HEK293 (cell line): ENCODE results near the gene GBX2.

ENCODE experiments used
- CTCF ChIA-PET: fragments of 350-600 bp; formaldehyde crosslinking; extraction: SDS; loops from one replicate; lab custom pipeline; 2021; ENCODE audit warnings: antibody characterized with exemption; lab: Yijun Ruan, JAX
- POLR2A ChIA-PET: fragments of 300-600 bp; formaldehyde crosslinking; extraction: SDS; loops from one replicate; lab custom pipeline; 2020; ENCODE audit warnings: antibody characterized with exemption, inconsistent platforms; lab: Yijun Ruan, JAX
- H3K27ac ChIP-seq: fragments of 200-500 bp; sonication (Bioruptor generic); 2 replicates; pipeline ENCODE4 v1.5.1; 2014; ENCODE audit warnings: low read depth, low read length, control low read depth, inconsistent platforms; ENCODE audit errors: extremely low read depth
- H3K36me3 ChIP-seq, 2 experiments: fragments of 200-500 bp in 1 of 2; sonication (Bioruptor generic) in 1 of 2; 1 replicate in 1 of 2; 2 replicates in 1 of 2; pipeline ENCODE4 v1.5.1; 2014 to 2017; ENCODE audit warnings: inconsistent platforms in 2 of 2, low read length in 2 of 2; ENCODE audit not compliant: control insufficient read depth in 2 of 2, insufficient read depth in 1 of 2
- H3K4me1 ChIP-seq: fragments of 200-500 bp; sonication (Bioruptor generic); 2 replicates; pipeline ENCODE4 v1.5.1; 2014; ENCODE audit warnings: mild to moderate bottlenecking, low read length, inconsistent platforms; ENCODE audit not compliant: control insufficient read depth, insufficient read depth
- H3K4me3 ChIP-seq: 2 replicates; pipeline ENCODE4 v1.5.1; 2011; ENCODE audit warnings: low read depth, mild to moderate bottlenecking, control low read depth, low read length, moderate library complexity
- H3K9me3 ChIP-seq: fragments of 200-500 bp; sonication (Bioruptor generic); 2 replicates; pipeline ENCODE4 v1.5.1; 2014; ENCODE audit warnings: low read depth, low read length, inconsistent platforms; ENCODE audit not compliant: control insufficient read depth, insufficient read depth
- AEBP2 ChIP-seq: fragments of 450-650 bp; formaldehyde crosslinking; IDR thresholded peaks from 2 replicates; pipeline ENCODE4 v1.5.1; 2016; ENCODE audit warnings: missing biosample characterization, missing genetic modification characterization, borderline replicate concordance
- KLF17 ChIP-seq: fragments of 450-650 bp; formaldehyde crosslinking; IDR thresholded peaks from 2 replicates; pipeline ENCODE4 v1.5.1; 2016; ENCODE audit warnings: missing biosample characterization, missing genetic modification characterization
- REST ChIP-seq: fragments of 450-650 bp; formaldehyde crosslinking; IDR thresholded peaks from 2 replicates; pipeline ENCODE4 v1.5.1; 2016; ENCODE audit warnings: missing biosample characterization, missing genetic modification characterization
- SALL2 ChIP-seq: fragments of 450-650 bp; formaldehyde crosslinking; IDR thresholded peaks from 2 replicates; pipeline ENCODE4 v1.5.0; 2017; ENCODE audit warnings: missing biosample characterization, mild to moderate bottlenecking, missing genetic modification characterization, borderline replicate concordance
- SETDB1 ChIP-seq: IDR thresholded peaks from one replicate; pipeline ENCODE4 v1.6.1; 2017; ENCODE audit warnings: mild to moderate bottlenecking, low read length, moderate library complexity, mixed read lengths; ENCODE audit not compliant: insufficient read length
- ZBTB17 ChIP-seq: fragments of 450-650 bp; formaldehyde crosslinking; IDR thresholded peaks from 2 replicates; pipeline ENCODE4 v1.5.1; 2016; ENCODE audit warnings: missing biosample characterization, missing genetic modification characterization
- ZBTB6 ChIP-seq: fragments of 450-650 bp; formaldehyde crosslinking; IDR thresholded peaks from 2 replicates; pipeline ENCODE4 v1.5.1; 2017; ENCODE audit warnings: missing biosample characterization, missing genetic modification characterization
- ZFP69B ChIP-seq: fragments of 450-650 bp; formaldehyde crosslinking; IDR thresholded peaks from 2 replicates; pipeline ENCODE4 v1.5.1; 2016; ENCODE audit warnings: missing biosample characterization, missing genetic modification characterization
- ZNF146 ChIP-seq: fragments of 450-650 bp; formaldehyde crosslinking; IDR thresholded peaks from 2 replicates; pipeline ENCODE4 v1.5.1; 2016; ENCODE audit warnings: missing biosample characterization, missing genetic modification characterization
- ZNF16 ChIP-seq: fragments of 450-650 bp; formaldehyde crosslinking; IDR thresholded peaks from 2 replicates; pipeline ENCODE4 v1.5.1; 2016; ENCODE audit warnings: low read depth, missing biosample characterization, missing genetic modification characterization
- ZNF366 ChIP-seq: fragments of 450-650 bp; formaldehyde crosslinking; conservative IDR thresholded peaks from 2 replicates; pipeline ENCODE4 v1.5.1; 2016; ENCODE audit warnings: missing biosample characterization, missing genetic modification characterization
- ZNF394 ChIP-seq: fragments of 450-650 bp; formaldehyde crosslinking; IDR thresholded peaks from 2 replicates; pipeline ENCODE4 v1.5.1; 2016; ENCODE audit warnings: missing biosample characterization, missing genetic modification characterization, mild to moderate bottlenecking, moderate library complexity, borderline replicate concordance
- ZNF433 ChIP-seq: fragments of 450-650 bp; formaldehyde crosslinking; IDR thresholded peaks from 2 replicates; pipeline ENCODE4 v1.5.1; 2016; ENCODE audit warnings: missing biosample characterization, missing genetic modification characterization, low read depth
- ZNF596 ChIP-seq: fragments of 450-650 bp; IDR thresholded peaks from 2 replicates; pipeline ENCODE4 v1.5.0; 2018; ENCODE audit warnings: missing biosample characterization, mild to moderate bottlenecking, missing genetic modification characterization, moderate library complexity
- ZNF623 ChIP-seq: fragments of 450-650 bp; formaldehyde crosslinking; IDR thresholded peaks from 2 replicates; pipeline ENCODE4 v1.5.1; 2016; ENCODE audit warnings: missing biosample characterization, missing genetic modification characterization
- ZNF626 ChIP-seq: fragments of 450-650 bp; sonication (Bioruptor Pico); formaldehyde crosslinking; IDR thresholded peaks from 2 replicates; pipeline ENCODE4 v1.5.1; 2018; ENCODE audit warnings: missing biosample characterization, missing genetic modification characterization, inconsistent platforms
- ZNF707 ChIP-seq: fragments of 450-650 bp; formaldehyde crosslinking; IDR thresholded peaks from 2 replicates; pipeline ENCODE4 v1.5.1; 2016; ENCODE audit warnings: missing biosample characterization, missing genetic modification characterization
- ZNF837 ChIP-seq: fragments of 450-650 bp; formaldehyde crosslinking; IDR thresholded peaks from 2 replicates; pipeline ENCODE4 v1.5.1; 2016; ENCODE audit warnings: missing biosample characterization, missing genetic modification characterization
- ZSCAN18 ChIP-seq: fragments of 450-650 bp; formaldehyde crosslinking; IDR thresholded peaks from 2 replicates; pipeline ENCODE4 v1.5.1; 2016; ENCODE audit warnings: missing biosample characterization, missing genetic modification characterization
- ZSCAN23 ChIP-seq: fragments of 450-650 bp; formaldehyde crosslinking; IDR thresholded peaks from 2 replicates; pipeline ENCODE4 v1.5.1; 2016; ENCODE audit warnings: missing biosample characterization, missing genetic modification characterization
- ZSCAN5A ChIP-seq: fragments of 450-650 bp; formaldehyde crosslinking; IDR thresholded peaks from 2 replicates; pipeline ENCODE4 v1.5.1; 2016; ENCODE audit warnings: missing biosample characterization, missing genetic modification characterization

The GBX2 gene

GRCh38 chr2:236207472-236207871 is 39.3 kb upstream of the GBX2 start:
- CTCF ChIA-PET = interaction anchor here (0.8 kb wide), 1 partner anchor 29 kb away, joined by 3 read pairs; no protein-coding TSS in a partner anchor
- POLR2A ChIA-PET = interaction anchor here (0.6 kb wide), 1 partner anchor 19 kb away, joined by 3 read pairs; no protein-coding TSS in a partner anchor
- H3K36me3 ChIP-seq = no peaks in the 10 kb centered on the region
- H3K27ac ChIP-seq = no peak overlapping the region
- TF ChIP-seq ZNF707 (no peak), ZNF394 (no peak), ZSCAN23 (tag by site-specific recombination) (no peak), ZNF433 (tag by site-specific recombination) (no peak), ZBTB17 (tag by site-specific recombination) (no peak), REST (tag by site-specific recombination) (no peak), AEBP2 (tag by site-specific recombination) (no peak), ZNF623 (tag by site-specific recombination) (no peak), ZNF16 (tag by site-specific recombination) (no peak)
- no peaks in the 10 kb centered on the region for H3K9me3 ChIP-seq
- no peak overlapping the region for H3K4me3 ChIP-seq
- H3K4me1 ChIP-seq = no peaks in the 10 kb centered on the region

GRCh38 chr2:236205867-236206645 is 37.9 kb upstream of the GBX2 start:
- ChIA-PET POLR2A (no interaction called here), CTCF (interaction anchor here (0.7 kb wide), 1 partner anchor 24 kb away, joined by 3 read pairs; no protein-coding TSS in a partner anchor)
- no peaks in the 10 kb centered on the region for H3K9me3 ChIP-seq
- H3K36me3 ChIP-seq = no peaks in the 10 kb centered on the region
- TF ChIP-seq ZNF146 (tag by site-specific recombination) = no peak
- peak; percentile 78 for TF ChIP-seq SETDB1
- no peaks in the 10 kb centered on the region for H3K4me1 ChIP-seq
- no peak overlapping the region for H3K4me3 ChIP-seq
- H3K27ac ChIP-seq = no peak overlapping the region

GRCh38 chr2:236204953-236205352 is 36.8 kb upstream of the GBX2 start:
- POLR2A ChIA-PET = no interaction called here
- no peak overlapping the region for H3K4me3 ChIP-seq
- no peak for TF ChIP-seq KLF17 (tag by site-specific recombination)
- TF ChIP-seq ZSCAN5A (tag by site-specific recombination) = no peak
- TF ChIP-seq ZNF366 (tag by site-specific recombination) = no peak
- no peak for TF ChIP-seq ZSCAN18 (tag by site-specific recombination)
- TF ChIP-seq SALL2 (tag by site-specific recombination) = no peak
- no peak for TF ChIP-seq ZNF837 (tag by site-specific recombination)
- TF ChIP-seq ZNF596 (tag by site-specific recombination) = no peak
- no peak for TF ChIP-seq ZBTB6 (tag by site-specific recombination)
- TF ChIP-seq ZFP69B = no peak
- no peak for TF ChIP-seq ZNF626

More at GRCh38 chr2:236204953-236205352, 36.8 kb upstream of the GBX2 start:
- CTCF ChIA-PET = no interaction called here
- H3K27ac ChIP-seq = no peak overlapping the region
- no peaks in the 10 kb centered on the region for H3K36me3 ChIP-seq
- H3K4me1 ChIP-seq = no peaks in the 10 kb centered on the region
- no peaks in the 10 kb centered on the region for H3K9me3 ChIP-seq
